Esophagus squamous epithelium (tissue), 4 donors: ENCODE measurements around the gene TMIGD3.

Experiments used
- CTCF ChIP-seq, 6 experiments: fragments of 450-650 bp in 4 of 6; fragments of 200-600 bp in 2 of 6; sonication (generic) in 2 of 6; IDR thresholded peaks; one replicate each; pipeline ENCODE4 v1.5.1; 2016 to 2019; ENCODE audit warnings: antibody characterized with exemption in 6 of 6, mild to moderate bottlenecking in 4 of 6, moderate library complexity in 4 of 6
- POLR2A ChIP-seq, 4 donors: fragments of 450-650 bp; IDR thresholded peaks; one replicate each; pipeline ENCODE4 v1.6.1; 2017; ENCODE audit warnings: antibody characterized with exemption in 4 of 4, mild to moderate bottlenecking in 4 of 4, moderate library complexity in 3 of 4

- no peak for TF ChIP-seq CTCF (IDR thresholded peaks at IDR 0.05)
- TF ChIP-seq POLR2A (IDR thresholded peaks at IDR 0.05) = no peak
Measured at GRCh38 chr1:111513410-111514020, 10.1 kb upstream of the TMIGD3 start.
